ENCODE data around the gene ZNF746.

- TF ChIP-seq, protein P1, sequence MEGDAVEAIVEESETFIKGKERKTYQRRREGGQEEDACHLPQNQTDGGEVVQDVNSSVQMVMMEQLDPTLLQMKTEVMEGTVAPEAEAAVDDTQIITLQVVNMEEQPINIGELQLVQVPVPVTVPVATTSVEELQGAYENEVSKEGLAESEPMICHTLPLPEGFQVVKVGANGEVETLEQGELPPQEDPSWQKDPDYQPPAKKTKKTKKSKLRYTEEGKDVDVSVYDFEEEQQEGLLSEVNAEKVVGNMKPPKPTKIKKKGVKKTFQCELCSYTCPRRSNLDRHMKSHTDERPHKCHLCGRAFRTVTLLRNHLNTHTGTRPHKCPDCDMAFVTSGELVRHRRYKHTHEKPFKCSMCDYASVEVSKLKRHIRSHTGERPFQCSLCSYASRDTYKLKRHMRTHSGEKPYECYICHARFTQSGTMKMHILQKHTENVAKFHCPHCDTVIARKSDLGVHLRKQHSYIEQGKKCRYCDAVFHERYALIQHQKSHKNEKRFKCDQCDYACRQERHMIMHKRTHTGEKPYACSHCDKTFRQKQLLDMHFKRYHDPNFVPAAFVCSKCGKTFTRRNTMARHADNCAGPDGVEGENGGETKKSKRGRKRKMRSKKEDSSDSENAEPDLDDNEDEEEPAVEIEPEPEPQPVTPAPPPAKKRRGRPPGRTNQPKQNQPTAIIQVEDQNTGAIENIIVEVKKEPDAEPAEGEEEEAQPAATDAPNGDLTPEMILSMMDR (IDR thresholded peaks at IDR 0.05; ENCODE audit: low read length), result no peak
- TF ChIP-seq EZH2phosphoT487 (IDR thresholded peaks at IDR 0.05; ENCODE audit: low read length) (no peak), EZH2 (optimal IDR thresholded peaks at IDR 0.05; ENCODE audit: low read depth, low read length) (no peak)
Measured at GRCh38 chr7:149456506-149457421, 40.8 kb downstream of the ZNF746 start.
